ENCODE measurements around the gene MAN2B2.
"Not testable (repeated sequence)": the region's sequence is repeated elsewhere in the genome, so short reads cannot be mapped to it uniquely, and the experiment has no call there.

Gene MAN2B2

GRCh38 chr4:6672541-6673190 is 97.7 kb downstream of the MAN2B2 start:
- DNase-seq (ENCODE audit: low read depth in 2 of 2): not testable (repeated sequence)

Data from stimulated activated CD4-positive, alpha-beta T cell treated with anti-CD3 and anti-CD28 coated beads, Interleukin-4, amount 100 ng/mL, for 48 hours (primary cell).